Neutrophil (primary cell): ENCODE data around the gene TMEM242.
"Not testable (repeated sequence)": the region's sequence is repeated elsewhere in the genome, so short reads cannot be mapped to it uniquely, and the experiment has no call there.

Source experiments
- H3K27ac ChIP-seq: fragments of 200-600 bp; sonication (generic); 2 replicates; pipeline ENCODE4 v1.5.1; 2016; ENCODE audit warnings: mild to moderate bottlenecking, moderate library complexity
- H3K27me3 ChIP-seq: fragments of 200-600 bp; sonication (generic); 2 replicates; pipeline ENCODE4 v1.6.0; 2016; ENCODE audit warnings: mild to moderate bottlenecking
- H3K36me3 ChIP-seq: fragments of 200-600 bp; sonication (generic); 2 replicates; pipeline ENCODE4 v1.5.1; 2017
- H3K4me1 ChIP-seq, 2 experiments: fragments of 200-600 bp in 1 of 2; sonication (generic) in 1 of 2; 1 replicate in 1 of 2; 2 replicates in 1 of 2; pipeline versions ENCODE4 v1.5.1 to v1.6.1; 2013 to 2016; ENCODE audit warnings: low read depth in 1 of 2, low read length in 1 of 2, mild to moderate bottlenecking in 1 of 2, moderate library complexity in 1 of 2; ENCODE audit not compliant: control insufficient read depth in 1 of 2, insufficient read depth in 1 of 2
- H3K4me3 ChIP-seq, 2 experiments: fragments of 200-600 bp in 1 of 2; sonication (generic) in 1 of 2; 1 replicate in 1 of 2; 2 replicates in 1 of 2; pipeline ENCODE4 v1.5.1; 2013 to 2016; ENCODE audit warnings: low read depth in 1 of 2, low read length in 1 of 2, mild to moderate bottlenecking in 1 of 2, moderate library complexity in 1 of 2
- H3K9me3 ChIP-seq: fragments of 200-600 bp; sonication (generic); 2 replicates; pipeline ENCODE4 v1.5.1; 2016
- TF ChIP-seq, protein P1 (sequence below): fragments of 200-600 bp; sonication (generic); IDR thresholded peaks from 2 replicates; pipeline ENCODE4 v1.5.1; 2016; ENCODE audit warnings: antibody characterized with exemption

Gene TMEM242

DNA sequence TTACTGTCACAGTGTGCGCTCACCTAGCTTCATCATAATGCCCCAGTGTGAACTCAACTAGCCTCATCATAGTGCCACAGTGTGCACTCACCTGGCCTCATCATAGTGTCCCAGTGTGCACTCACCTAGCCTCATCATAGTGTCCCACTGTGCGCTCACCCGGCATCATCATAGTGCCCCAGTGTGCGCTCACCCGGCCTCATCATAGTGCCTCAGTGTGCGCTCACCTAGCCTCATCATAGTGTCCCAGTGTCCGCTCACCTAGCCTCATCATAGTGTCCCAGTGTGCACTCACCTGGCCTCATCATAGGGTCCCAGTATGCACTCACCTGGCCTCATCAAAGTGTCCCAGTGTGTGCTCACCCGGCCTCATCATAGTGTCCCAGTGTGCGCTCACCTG, 10.6 kb downstream of the TMEM242 start:
- no peaks in the 10 kb centered on the region for H3K9me3 ChIP-seq
- H3K27me3 ChIP-seq = no peaks in the 10 kb centered on the region
- no peak overlapping the region for H3K4me3 ChIP-seq
- H3K4me1 ChIP-seq = peaks cover 0 to 11% of the 10 kb centered on the region in 2 experiments
- no peak overlapping the region for H3K27ac ChIP-seq
- H3K36me3 ChIP-seq = peaks cover 17% of the 10 kb centered on the region
- TF ChIP-seq, protein P1, sequence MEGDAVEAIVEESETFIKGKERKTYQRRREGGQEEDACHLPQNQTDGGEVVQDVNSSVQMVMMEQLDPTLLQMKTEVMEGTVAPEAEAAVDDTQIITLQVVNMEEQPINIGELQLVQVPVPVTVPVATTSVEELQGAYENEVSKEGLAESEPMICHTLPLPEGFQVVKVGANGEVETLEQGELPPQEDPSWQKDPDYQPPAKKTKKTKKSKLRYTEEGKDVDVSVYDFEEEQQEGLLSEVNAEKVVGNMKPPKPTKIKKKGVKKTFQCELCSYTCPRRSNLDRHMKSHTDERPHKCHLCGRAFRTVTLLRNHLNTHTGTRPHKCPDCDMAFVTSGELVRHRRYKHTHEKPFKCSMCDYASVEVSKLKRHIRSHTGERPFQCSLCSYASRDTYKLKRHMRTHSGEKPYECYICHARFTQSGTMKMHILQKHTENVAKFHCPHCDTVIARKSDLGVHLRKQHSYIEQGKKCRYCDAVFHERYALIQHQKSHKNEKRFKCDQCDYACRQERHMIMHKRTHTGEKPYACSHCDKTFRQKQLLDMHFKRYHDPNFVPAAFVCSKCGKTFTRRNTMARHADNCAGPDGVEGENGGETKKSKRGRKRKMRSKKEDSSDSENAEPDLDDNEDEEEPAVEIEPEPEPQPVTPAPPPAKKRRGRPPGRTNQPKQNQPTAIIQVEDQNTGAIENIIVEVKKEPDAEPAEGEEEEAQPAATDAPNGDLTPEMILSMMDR = no peak

DNA sequence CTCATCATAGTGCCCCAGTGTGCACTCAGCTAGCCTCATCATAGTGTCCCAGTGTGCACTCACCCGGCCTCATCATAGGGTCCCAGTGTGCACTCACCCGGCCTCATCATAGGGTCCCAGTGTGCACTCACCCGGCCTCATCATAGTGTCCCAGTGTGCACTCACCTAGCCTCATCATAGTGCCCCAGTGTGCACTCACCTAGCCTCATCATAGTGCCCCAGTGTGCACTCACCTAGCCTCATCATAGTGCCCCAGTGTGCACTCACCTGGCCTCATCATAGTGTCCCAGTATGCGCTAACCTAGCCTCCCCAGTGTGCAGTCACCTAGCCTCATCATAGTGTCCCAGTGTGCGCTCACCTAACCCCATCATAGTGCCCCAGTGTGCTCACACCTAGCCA, 12.6 kb downstream of the TMEM242 start:
- not testable (repeated sequence) for H3K4me3 ChIP-seq, H3K27me3 ChIP-seq, H3K27ac ChIP-seq, H3K9me3 ChIP-seq
- peaks cover 14% of the 10 kb centered on the region in 2 experiments for H3K4me1 ChIP-seq
- peaks cover 17% of the 10 kb centered on the region for H3K36me3 ChIP-seq

DNA sequence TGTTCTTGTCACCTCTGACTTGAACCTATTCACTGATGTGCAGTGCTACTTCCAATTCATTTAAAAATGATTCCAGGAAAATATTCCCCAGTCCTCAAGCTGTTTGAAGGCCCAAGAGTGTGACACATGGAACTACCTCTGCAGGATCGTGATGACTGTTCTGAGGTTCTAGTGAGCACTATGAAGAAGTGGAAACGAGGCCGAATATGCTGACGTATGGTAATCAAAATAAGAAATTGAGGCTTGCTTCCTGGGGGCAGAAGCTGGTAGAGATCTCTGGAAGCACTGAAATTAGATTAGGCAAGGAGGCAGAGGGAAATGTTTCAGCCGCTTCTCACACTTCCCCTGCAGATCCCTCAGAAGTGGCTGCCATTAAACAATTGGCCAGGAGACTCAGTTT, 15.7 kb downstream of the TMEM242 start:
- no peak overlapping the region for H3K27ac ChIP-seq
- TF ChIP-seq, protein P1 = no peak
- H3K4me3 ChIP-seq = no peak overlapping the region
- H3K36me3 ChIP-seq = no peaks in the 10 kb centered on the region
- H3K4me1 ChIP-seq = peaks cover 22 to 24% of the 10 kb centered on the region in 2 experiments
- H3K9me3 ChIP-seq = no peaks in the 10 kb centered on the region
- no peaks in the 10 kb centered on the region for H3K27me3 ChIP-seq

DNA sequence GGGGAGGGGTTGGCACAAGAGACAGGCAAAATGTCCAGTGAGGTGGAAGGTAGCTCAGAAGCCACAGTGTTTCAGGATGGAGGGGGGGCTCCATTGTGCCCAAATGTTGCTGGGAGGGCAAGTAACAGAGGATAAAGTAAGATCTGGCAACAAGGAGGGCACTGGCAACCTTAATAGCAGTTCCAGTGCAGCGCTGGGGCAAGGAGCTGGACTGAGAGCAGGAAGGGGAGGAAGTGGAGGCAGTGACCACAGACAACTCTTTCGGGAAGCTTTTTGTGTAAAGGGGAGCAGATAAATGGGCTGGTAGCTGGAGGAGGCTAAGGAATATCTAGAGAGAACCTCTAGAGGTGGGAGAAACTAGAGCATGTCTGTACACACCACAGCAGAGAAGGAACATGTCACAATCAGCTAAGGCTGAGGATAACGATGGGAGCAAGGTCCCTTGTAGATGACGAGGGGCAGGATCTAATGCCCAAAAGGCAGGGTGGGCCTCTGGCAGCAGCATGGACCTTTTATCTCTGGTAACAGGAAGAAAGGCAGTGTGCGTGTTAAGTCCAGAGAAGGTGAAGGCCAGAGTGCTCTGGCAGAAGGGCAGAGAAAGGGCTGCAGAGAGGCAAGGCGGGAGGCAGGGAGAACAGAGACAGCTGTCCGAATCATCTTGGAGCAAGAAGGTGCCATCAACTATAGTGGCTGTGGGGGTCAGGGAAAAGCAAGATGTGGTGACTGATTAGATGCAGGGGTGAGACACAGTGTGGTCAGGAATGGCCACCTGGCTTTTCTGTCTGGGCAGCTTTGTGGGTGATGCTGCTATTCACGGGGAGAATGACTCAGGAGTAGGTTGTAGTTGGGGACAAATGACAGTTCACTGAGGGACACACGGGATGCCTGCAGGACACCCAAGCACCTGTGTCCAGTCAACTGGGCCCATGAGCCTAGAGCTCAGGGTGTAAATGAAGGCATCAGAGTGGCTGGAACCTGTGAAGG, 17.4 kb downstream of the TMEM242 start:
- Histone ChIP-seq H3K4me3 (peak overlapping the region in 1 of 2 experiments; percentile 6), H3K9me3 (no peaks in the 10 kb centered on the region), H3K27me3 (no peaks in the 10 kb centered on the region), H3K27ac (no peak overlapping the region), H3K4me1 (peaks cover 22 to 24% of the 10 kb centered on the region in 2 experiments), H3K36me3 (no peaks in the 10 kb centered on the region)
- TF ChIP-seq, protein P1 = no peak

DNA sequence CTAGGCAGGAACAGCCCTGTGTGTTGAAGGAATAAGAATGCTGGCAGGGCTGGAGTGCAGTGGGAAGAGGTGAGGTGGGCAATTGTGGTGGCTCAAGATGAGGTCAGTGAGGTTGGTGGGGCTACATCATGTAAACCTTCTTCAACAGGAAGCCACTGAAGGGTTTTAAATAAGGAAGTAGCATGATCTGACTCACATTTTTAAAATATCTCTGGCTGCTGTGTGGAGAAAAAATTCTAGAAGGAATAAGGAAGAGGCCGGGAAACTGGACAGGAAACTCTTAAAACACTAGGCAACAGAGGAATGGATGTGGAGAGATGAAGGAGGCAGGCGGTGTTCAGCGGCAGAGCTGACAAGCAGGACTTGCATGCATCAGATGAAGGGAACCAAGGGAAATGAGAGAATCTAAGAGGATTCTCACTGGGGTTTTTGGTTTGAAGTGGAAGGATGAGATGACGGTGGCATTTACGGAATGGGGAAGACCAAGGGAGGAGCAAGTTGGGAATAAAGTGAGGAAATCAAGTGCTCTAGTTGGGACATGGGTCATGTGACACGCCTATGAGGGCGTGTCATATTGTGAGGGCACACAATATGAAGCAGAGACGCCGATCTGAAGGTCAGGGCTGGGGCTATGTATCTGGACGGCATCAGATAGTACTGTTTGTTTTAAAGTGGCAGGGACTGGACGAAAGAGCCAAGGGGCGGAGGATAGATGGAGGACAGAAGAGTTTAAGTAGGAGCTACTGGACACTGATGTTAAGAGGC, 18.2 kb downstream of the TMEM242 start:
- H3K36me3 ChIP-seq = no peaks in the 10 kb centered on the region
- H3K27ac ChIP-seq = peak overlapping the region; percentile 19
- peaks cover 22 to 24% of the 10 kb centered on the region in 2 experiments for H3K4me1 ChIP-seq
- H3K27me3 ChIP-seq = no peaks in the 10 kb centered on the region
- peak overlapping the region in 1 of 2 experiments; percentile 6 for H3K4me3 ChIP-seq
- TF ChIP-seq, protein P1 = no peak
- no peaks in the 10 kb centered on the region for H3K9me3 ChIP-seq
